Activated naive CD4-positive, alpha-beta T cell treated with anti-CD3 and anti-CD28 coated beads, Interleukin-2, amount 50 U/mL, for 16 hours (primary cell): ENCODE data around the gene RASSF9.

Source experiments
- DNase-seq: peaks from one replicate; pipeline ENCODE4 v3.0.0-alpha.2; 2020

The RASSF9 gene

GRCh38 chr12:85820101-85820500, 16.1 kb downstream of the RASSF9 start:
- DNase-seq, result no peak

GRCh38 chr12:85814741-85815140, 21.5 kb downstream of the RASSF9 start:
- DNase-seq, result no peak

- no peak for DNase-seq
Measured at GRCh38 chr12:85814071-85814470, 22.1 kb downstream of the RASSF9 start.

GRCh38 chr12:85809500-85809899, 26.7 kb downstream of the RASSF9 start:
- no peak for DNase-seq

GRCh38 chr12:85807730-85808129, 28.5 kb downstream of the RASSF9 start:
- no peak for DNase-seq

- DNase-seq, result no peak
Measured at GRCh38 chr12:85805654-85806053, 30.6 kb downstream of the RASSF9 start.

- DNase-seq, result no peak
Measured at GRCh38 chr12:85804663-85805062, 31.5 kb downstream of the RASSF9 start.

- no peak for DNase-seq
Measured at GRCh38 chr12:85803923-85804322, 32.3 kb downstream of the RASSF9 start.

GRCh38 chr12:85803231-85803630, 33.0 kb downstream of the RASSF9 start:
- DNase-seq, result no peak

GRCh38 chr12:85798122-85798521, 38.1 kb downstream of the RASSF9 start:
- DNase-seq, result no peak

GRCh38 chr12:85796001-85796400, 40.2 kb downstream of the RASSF9 start:
- DNase-seq, result no peak

- DNase-seq, result no peak
Measured at GRCh38 chr12:85794531-85794930, 41.7 kb downstream of the RASSF9 start.

- DNase-seq, result no peak
Measured at GRCh38 chr12:85784096-85784720, 52.0 kb downstream of the RASSF9 start.

GRCh38 chr12:85782711-85783110, 53.5 kb downstream of the RASSF9 start:
- DNase-seq, result no peak

- no peak for DNase-seq
Measured at GRCh38 chr12:85781766-85782165, 54.4 kb downstream of the RASSF9 start.

- no peak for DNase-seq
Measured at GRCh38 chr12:85779768-85780167, 56.4 kb downstream of the RASSF9 start.

- no peak for DNase-seq
Measured at GRCh38 chr12:85775091-85775490, 61.1 kb downstream of the RASSF9 start.

GRCh38 chr12:85765453-85765869, 70.7 kb downstream of the RASSF9 start:
- no peak for DNase-seq

- DNase-seq, result no peak
Measured at GRCh38 chr12:85759623-85760022, 76.6 kb downstream of the RASSF9 start.

- DNase-seq, result no peak
Measured at GRCh38 chr12:85759091-85759490, 77.1 kb downstream of the RASSF9 start.

GRCh38 chr12:85755760-85756159, 80.4 kb downstream of the RASSF9 start:
- DNase-seq, result no peak
